ENCODE measurements around the gene IVNS1ABP.
A peak's percentile ranks its signal among the peaks of the same experiment; 100 is the strongest.

GRCh38 chr1:185317034-185317885, at the start of gene IVNS1ABP:
- TF ChIP-seq EZH2 (IDR thresholded peaks at IDR 0.05; ENCODE audit: low read depth, unreplicated experiment) (no peak), CTCF (conservative IDR thresholded peaks at IDR 0.05; ENCODE audit: low read depth in 2 of 2) (peak; percentile 20 to 81; a peak in 2 of 4 replicates), POLR2AphosphoS5 (IDR thresholded peaks at IDR 0.05; ENCODE audit: low read depth) (peak; percentile 84), EZH2phosphoT487 (IDR thresholded peaks at IDR 0.05; ENCODE audit: unreplicated experiment) (no peak)
